LNCaP clone FGC (cell line): ENCODE measurements around the gene RASL10A.

Experiments
- DNase-seq: peaks from one replicate; pipeline ENCODE4 v3.0.0-alpha.2; 2011; ENCODE audit warnings: low read depth
- H3K4me3 ChIP-seq: 2 replicates; pipeline ENCODE4 v1.5.1; 2011; ENCODE audit warnings: mild to moderate bottlenecking, low read depth, low read length, control low read depth
- TF ChIP-seq, protein P1 (sequence below): IDR thresholded peaks from 2 replicates; pipeline ENCODE4 v1.5.1; 2012; ENCODE audit warnings: mild to moderate bottlenecking; ENCODE audit not compliant: control insufficient read depth, insufficient read depth; ENCODE audit errors: extremely low read depth

The RASL10A gene

DNA sequence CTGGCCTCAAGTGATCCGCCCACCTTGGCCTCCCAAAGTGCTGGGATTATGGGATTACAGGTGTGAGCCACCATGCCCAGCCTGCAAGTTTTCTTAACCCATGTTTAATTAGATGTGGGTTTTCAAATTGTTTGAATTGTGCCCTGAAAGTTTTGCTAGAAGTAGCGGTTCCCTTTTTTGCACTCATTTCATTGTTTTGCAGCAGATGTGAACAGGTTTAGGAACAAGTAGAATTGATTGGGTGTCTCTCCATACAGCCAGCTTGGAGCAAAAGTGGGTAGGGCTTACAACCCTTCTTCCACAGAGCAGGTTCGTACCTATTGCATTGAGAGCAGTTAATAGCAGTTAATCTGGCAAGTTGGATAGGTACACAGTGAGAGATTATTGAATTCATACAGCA lies 31.3 kb downstream of the RASL10A start:
- no peak overlapping the region for H3K4me3 ChIP-seq
- DNase-seq, result no peak
- TF ChIP-seq, protein P1, sequence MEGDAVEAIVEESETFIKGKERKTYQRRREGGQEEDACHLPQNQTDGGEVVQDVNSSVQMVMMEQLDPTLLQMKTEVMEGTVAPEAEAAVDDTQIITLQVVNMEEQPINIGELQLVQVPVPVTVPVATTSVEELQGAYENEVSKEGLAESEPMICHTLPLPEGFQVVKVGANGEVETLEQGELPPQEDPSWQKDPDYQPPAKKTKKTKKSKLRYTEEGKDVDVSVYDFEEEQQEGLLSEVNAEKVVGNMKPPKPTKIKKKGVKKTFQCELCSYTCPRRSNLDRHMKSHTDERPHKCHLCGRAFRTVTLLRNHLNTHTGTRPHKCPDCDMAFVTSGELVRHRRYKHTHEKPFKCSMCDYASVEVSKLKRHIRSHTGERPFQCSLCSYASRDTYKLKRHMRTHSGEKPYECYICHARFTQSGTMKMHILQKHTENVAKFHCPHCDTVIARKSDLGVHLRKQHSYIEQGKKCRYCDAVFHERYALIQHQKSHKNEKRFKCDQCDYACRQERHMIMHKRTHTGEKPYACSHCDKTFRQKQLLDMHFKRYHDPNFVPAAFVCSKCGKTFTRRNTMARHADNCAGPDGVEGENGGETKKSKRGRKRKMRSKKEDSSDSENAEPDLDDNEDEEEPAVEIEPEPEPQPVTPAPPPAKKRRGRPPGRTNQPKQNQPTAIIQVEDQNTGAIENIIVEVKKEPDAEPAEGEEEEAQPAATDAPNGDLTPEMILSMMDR, result no peak

DNA sequence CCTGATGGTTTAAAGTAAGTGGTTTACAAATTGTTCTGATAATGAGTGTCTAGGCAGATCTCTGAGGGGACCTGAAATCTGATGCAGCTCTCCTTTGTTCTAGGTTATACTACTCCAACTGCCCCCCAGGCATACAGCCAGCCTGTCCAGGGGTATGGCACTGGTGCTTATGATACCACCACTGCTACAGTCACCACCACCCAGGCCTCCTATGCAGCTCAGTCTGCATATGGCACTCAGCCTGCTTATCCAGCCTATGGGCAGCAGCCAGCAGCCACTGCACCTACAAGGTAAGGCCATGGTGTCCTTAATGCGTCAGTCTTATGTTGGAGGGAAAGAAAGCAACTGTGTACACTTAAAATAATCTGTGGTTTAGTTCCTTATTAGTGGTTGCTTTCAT lies 37.6 kb downstream of the RASL10A start:
- TF ChIP-seq, protein P1, result no peak
- DNase-seq, result no peak
- H3K4me3 ChIP-seq, result no peak overlapping the region

DNA sequence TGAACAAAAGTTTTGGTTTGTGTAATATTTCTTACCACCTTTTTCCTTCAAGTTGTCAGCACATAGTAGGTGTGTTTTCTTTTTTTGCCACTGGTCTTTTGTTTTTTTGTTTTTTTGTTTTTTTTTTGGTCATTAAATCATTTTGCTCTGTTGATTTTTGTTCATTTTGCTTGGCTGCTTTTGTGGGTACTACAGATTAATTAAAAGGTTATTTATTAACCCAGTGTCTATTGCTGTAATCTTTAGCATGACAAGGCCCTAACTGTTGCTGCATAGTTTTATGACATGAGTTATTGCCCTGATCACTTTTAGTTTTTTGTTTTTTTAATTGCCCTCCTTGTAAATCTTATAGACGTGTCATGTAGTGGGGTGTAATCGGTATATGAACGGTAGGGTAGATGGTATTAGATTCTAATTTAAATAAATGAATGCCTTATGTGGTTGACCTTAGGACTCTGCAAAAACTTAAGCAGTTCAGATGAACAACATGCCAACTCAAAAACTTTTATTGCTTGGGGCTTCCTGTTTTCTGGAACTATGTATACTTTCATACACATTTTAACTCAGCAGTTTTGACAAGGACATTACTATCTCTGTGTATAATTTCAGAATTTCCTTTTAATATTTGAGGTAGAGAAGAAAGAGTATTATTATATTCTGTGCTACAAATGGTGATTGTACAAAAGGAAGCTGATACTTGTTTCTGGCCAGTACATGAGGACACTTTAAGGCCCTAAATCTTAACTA lies 39.5 kb downstream of the RASL10A start:
- no peak overlapping the region for H3K4me3 ChIP-seq
- TF ChIP-seq, protein P1, result no peak
- DNase-seq, result no peak

DNA sequence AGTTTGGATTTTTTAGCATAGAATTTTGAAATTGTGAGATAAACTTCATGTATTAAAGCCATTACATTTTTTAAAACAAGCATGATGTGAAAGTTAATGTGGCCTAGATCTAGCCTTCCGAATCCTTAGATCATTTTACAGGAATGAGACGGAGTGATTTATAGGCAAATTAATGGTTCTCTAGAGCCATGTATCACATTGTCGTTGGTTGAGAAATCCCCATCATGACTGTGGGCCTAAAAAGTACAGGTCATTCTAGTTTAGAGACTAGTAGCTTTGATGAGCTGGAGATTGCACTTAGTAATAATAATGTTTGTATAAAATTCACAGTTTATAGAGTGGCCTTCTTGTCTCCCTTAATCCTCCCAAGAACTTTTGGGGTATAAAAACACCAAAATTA lies 40.3 kb downstream of the RASL10A start:
- TF ChIP-seq, protein P1, result no peak
- H3K4me3 ChIP-seq, result no peak overlapping the region
- no peak for DNase-seq

DNA sequence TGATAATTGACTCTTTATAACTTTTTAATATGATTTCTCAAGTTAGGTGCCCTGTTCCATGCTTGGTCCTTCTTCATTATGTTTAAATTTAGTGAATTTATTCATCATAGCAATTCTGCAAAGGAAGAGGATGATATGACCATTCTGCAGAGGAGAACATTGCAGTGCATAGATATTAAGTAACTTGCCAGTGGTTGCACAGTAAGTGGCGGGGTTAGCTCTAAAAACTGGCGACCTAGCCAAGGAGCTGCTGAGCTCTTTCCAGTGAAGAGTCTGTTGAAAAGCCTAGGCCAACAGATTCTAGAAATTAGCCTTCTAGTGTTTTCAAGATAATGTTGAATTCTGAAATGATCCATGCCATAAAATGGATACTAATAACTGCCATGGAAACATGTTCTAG lies 42.9 kb downstream of the RASL10A start:
- TF ChIP-seq, protein P1, result no peak
- DNase-seq, result no peak
- H3K4me3 ChIP-seq, result no peak overlapping the region

DNA sequence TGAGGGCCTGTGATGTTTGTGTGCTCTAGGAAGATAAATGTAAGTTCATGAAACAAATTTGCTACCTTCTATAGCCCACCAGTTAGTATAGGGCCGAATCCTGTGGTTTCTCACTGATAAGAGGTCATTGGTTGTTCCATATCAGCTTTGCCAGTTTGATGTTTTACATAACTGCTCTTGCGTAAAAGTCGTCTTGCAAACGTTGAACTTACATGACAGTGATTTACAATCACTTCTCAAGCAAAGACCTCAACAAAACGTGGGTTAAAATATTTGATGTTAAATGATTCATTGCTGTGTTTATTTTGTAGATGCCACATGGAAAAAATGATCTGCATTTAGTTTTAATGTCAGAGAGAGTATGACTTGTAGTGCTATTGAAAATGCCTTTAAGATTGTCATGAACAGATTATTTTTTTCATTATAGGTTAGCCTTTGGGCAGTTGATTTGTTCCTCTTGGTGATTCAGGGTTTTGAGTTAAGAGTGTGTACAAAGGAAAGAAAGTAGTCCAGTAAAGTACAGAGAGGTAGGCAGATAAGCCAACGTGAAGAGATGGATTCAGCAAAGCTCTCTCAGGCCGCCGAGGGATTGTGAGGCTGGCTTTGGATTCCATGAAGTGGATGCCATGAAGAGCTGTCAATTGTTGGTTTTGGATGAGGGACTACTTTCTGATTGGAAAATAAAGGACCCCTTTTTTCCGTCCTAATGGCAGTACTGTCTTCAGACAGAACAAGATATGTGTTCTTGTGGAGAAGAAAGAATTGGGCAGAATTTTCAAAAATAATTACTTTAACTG lies 44.8 kb downstream of the RASL10A start:
- peak overlapping the region; percentile 68 for H3K4me3 ChIP-seq
- TF ChIP-seq, protein P1, result no peak
- no peak for DNase-seq
